Measurements from ENCODE around the gene HMGCS2. TPM values are rescaled to one million over a fixed set of nuclear protein-coding genes. Genes with fewer than 3 reads are reported as not detected.

Gene HMGCS2
- total RNA-seq, 8 experiments from 2014 or later, result 0.38 TPM; not detected in 7

DNA sequence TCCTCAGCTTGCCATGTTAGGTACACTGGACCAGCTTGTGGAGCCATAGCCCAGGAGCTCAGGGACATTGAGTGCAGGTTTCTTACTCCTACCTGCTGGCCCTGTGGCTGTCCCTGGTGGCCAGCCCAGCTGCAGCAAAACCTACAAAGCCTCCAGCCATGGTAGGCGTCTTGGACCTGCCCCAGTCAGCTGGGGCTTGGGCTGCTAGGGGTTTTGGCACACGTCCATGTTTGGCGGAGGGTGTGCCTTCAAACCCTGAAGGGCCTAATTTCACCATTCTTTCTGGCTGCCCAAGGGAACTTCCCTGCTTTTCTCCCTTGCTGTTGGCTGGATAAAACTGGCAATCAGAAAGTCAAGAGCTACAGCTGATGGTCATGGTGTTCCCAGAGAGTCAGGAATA, 25.4 kb downstream of the HMGCS2 start:
- Histone ChIP-seq H3K4me1 (replicated peaks in 1 of 2) (no peaks in the 10 kb centered on the region), H3K27ac (no peak overlapping the region), H3K4me3 (no peak overlapping the region)
- in situ Hi-C loops (cut with MboI; ENCODE audit: low pct_unique_long_range_greater_than_20kb in 2 of 9, low sequenced_read_pairs in 9 of 9, unreplicated experiment in 9 of 9), result no loop called here
- ATAC-seq (replicated peaks in 6 of 8), result peak in 3 of 8 experiments; percentile 49 to 63 (median 50)
- 0 to 100% (median 81%) methylated on average over 1 to 3 of the region's 3 CpGs; no CpG with 5 or more reads in 4 of the 10 experiments for WGBS, 10 experiments

GRCh38 chr1:119742677-119743076, 26.0 kb downstream of the HMGCS2 start:
- H3K4me3 ChIP-seq, result no peak overlapping the region
- WGBS, 10 experiments, result 50 to 100% (median 83%) methylated on average over 1 to 4 of the region's 7 CpGs; no CpG with 5 or more reads in 6 of the 10 experiments
- ATAC-seq (replicated peaks in 6 of 8), result no peak
- no peaks in the 10 kb centered on the region for H3K4me1 ChIP-seq (replicated peaks in 1 of 2)
- in situ Hi-C loops (cut with MboI; ENCODE audit: low pct_unique_long_range_greater_than_20kb in 2 of 9, low sequenced_read_pairs in 9 of 9, unreplicated experiment in 9 of 9), result no loop called here
- no peak overlapping the region for H3K27ac ChIP-seq

DNA sequence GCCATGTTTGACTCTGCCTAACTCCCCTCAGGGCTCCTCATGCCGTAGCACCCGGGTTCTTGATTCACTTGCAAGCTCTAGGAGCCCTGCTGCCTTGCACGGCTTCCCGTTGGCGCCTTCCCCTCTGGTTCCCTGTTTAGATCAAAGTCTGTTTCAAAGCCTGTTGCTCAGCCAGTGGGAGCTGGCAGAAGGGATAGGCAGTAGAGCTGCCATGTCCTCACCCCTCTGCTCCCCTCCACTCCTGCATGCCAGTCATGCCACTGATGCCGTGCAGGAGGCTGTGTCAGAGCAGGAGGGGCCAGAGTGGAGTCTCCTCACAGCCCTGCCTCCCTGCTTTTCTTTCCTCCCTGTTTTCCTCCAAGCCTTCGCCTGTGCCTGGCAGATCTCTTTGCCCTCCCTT, 26.5 kb downstream of the HMGCS2 start:
- 60 to 100% (median 91%) methylated on average over 1 to 7 of the region's 7 CpGs; no CpG with 5 or more reads in 3 of the 10 experiments for WGBS, 10 experiments
- ATAC-seq (replicated peaks in 6 of 8), result no peak
- H3K4me1 ChIP-seq (replicated peaks in 1 of 2), result no peaks in the 10 kb centered on the region
- no peak overlapping the region for H3K4me3 ChIP-seq
- in situ Hi-C loops (cut with MboI; ENCODE audit: low pct_unique_long_range_greater_than_20kb in 2 of 9, low sequenced_read_pairs in 9 of 9, unreplicated experiment in 9 of 9), result no loop called here
- H3K27ac ChIP-seq, result no peak overlapping the region

DNA sequence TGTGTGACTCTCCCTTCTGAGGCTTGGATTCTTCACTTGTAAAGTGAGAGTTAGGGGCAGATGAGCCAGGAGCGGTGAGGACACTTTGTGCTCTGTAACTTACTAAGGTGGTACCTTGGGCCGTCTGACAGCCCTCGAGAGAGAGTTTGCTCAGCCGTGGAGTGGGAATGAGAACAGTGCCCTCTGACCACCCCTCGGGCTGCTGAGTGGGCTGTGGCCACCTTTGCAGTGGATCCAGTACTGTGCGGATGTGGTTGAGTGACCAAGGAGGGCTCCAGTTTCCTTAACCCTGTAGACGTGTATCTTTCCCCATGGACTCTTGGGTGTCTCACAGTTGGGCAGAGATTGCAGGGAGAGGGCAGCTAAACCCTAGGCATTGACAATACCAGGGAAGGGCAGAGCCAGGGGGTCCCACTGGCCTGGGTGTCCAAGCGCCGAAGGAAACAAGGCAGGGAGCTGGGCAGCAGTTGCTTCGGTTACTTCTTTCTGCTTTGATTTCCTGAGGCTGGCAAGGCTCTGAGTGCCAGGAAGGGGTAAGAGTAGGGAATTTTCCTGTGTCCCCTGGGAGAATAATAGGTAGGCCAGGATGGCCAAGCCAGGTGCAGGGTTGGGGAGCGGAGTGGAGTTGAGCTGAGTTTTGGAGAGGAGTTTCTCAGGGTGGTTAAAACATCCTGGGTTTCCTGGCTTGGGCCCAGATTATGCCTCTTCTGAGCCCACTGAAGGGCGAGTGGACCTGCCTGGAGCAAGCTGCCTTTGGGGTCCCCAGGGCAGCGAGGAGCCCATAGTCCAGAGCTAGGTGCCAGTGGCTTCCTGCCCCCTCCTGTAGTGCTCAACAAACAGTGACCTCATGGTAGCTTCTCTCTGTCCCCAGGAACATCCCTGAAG, 27.6 kb downstream of the HMGCS2 start:
- H3K27ac ChIP-seq, result no peak overlapping the region
- WGBS, 10 experiments, result 80 to 100% (median 90%) methylated on average over 1 to 12 of the region's 13 CpGs; no CpG with 5 or more reads in 2 of the 10 experiments

DNA sequence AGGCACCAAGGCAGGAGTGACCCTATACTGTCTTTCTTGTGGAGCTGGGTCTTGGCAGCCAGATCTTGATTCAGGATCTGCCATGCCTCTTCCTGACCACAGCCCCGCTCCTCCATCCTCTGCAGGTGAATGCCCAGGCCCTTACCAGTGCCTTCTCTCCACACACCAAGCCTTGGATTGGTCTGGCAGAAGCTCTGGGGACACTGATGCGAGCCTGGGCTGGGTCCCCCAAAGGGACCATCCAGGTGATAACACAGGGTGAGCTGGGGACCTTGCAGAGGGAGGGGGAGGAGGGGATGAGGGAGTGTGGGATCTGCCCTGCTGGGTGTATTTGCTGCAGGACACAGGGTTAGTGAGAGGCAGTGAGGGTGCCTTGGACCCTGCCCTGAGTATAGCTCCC, 28.4 kb downstream of the HMGCS2 start:
- Histone ChIP-seq H3K4me3 (no peak overlapping the region), H3K27ac (no peak overlapping the region), H3K4me1 (replicated peaks in 1 of 2) (no peaks in the 10 kb centered on the region)
- WGBS, 10 experiments, result 100% methylated on average over 1 to 2 of the region's 2 CpGs; no CpG with 5 or more reads in 7 of the 10 experiments
- in situ Hi-C loops (cut with MboI; ENCODE audit: low pct_unique_long_range_greater_than_20kb in 2 of 9, low sequenced_read_pairs in 9 of 9, unreplicated experiment in 9 of 9), result no loop called here
- no peak for ATAC-seq (replicated peaks in 6 of 8)

More for the DNA sequence above, 27.6 kb downstream of the HMGCS2 start:
- no peaks in the 10 kb centered on the region for H3K4me1 ChIP-seq (replicated peaks in 1 of 2)
- in situ Hi-C loops (cut with MboI; ENCODE audit: low pct_unique_long_range_greater_than_20kb in 2 of 9, low sequenced_read_pairs in 9 of 9, unreplicated experiment in 9 of 9), result no loop called here
- H3K4me3 ChIP-seq, result no peak overlapping the region
- no peak for ATAC-seq (replicated peaks in 6 of 8)

DNA sequence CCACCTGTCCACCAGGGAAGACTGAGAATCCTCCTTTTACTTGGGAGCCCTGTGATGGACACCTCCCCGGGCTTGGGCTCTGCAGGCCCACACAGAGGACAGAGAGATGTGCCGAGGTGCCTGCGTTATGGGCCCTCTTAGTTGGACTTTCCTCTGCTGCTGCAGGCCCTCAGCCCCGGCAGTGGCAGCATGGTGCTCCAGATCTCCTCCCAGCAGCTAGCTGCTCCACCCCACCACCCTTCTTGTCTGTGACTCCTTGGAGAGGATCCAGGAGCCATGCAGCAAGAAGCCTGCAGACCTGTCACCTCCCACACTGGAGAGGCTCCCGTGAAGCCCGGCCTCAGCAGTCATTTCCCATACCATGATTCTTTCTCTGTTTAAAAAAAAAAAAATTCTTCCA, 29.6 kb downstream of the HMGCS2 start:
- ATAC-seq (replicated peaks in 6 of 8), result peak in 2 of 8 experiments; percentile 21 to 51
- Histone ChIP-seq H3K4me1 (replicated peaks in 1 of 2) (no peaks in the 10 kb centered on the region), H3K4me3 (no peak overlapping the region), H3K27ac (no peak overlapping the region)
- WGBS, 10 experiments, result 85 to 99% (median 94%) methylated on average over 3 to 6 of the region's 6 CpGs; no CpG with 5 or more reads in 6 of the 10 experiments
- in situ Hi-C loops (cut with MboI; ENCODE audit: low pct_unique_long_range_greater_than_20kb in 2 of 9, low sequenced_read_pairs in 9 of 9, unreplicated experiment in 9 of 9), result no loop called here

- in situ Hi-C loops (cut with MboI; ENCODE audit: low pct_unique_long_range_greater_than_20kb in 2 of 9, low sequenced_read_pairs in 9 of 9, unreplicated experiment in 9 of 9), result no loop called here
- Histone ChIP-seq H3K4me3 (no peak overlapping the region), H3K27ac (peak overlapping the region in 1 of 2 donors; percentile 32), H3K4me1 (replicated peaks in 1 of 2) (no peaks in the 10 kb centered on the region)
- ATAC-seq (replicated peaks in 6 of 8), result peak in 1 of 8 experiments; percentile 13
- 40 to 100% (median 74%) methylated on average over 1 to 6 of the region's 7 CpGs; no CpG with 5 or more reads in 4 of the 10 experiments for WGBS, 10 experiments
These were observed 30.5 kb downstream of the HMGCS2 start for GRCh38 chr1:119738100-119738720.

DNA sequence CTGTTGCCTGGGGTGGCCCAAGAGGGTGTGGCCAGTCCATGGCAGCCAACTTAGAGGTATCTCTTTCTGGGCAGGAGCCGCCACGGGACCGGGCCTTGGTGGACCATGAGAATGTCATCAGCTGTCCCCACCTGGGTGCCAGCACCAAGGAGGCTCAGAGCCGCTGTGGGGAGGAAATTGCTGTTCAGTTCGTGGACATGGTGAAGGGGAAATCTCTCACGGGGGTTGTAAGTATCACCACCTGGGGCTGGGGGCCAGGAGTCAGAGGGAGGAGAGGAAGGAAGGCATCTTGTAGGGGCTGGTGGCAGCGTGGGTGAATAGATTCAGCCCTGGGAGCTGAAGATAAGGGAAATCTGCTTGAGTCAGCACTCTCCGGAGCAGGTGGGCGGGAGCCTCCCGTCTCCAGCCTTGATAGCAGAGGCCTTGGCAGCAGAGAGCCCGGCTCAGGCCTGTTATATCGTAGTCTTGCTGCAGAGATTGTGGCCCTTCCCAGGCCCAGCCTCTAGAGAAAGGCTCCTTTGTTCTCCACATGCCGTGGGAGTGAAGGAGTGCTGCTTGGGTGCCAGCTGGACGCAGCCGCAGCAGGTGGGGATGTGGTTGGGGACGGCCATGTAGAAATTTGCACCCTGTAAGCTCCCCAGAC, 31.5 kb downstream of the HMGCS2 start:
- H3K27ac ChIP-seq, result peak overlapping the region in 1 of 2 donors; percentile 28
- H3K4me1 ChIP-seq (replicated peaks in 1 of 2), result no peaks in the 10 kb centered on the region
- H3K4me3 ChIP-seq, result no peak overlapping the region
- ATAC-seq (replicated peaks in 6 of 8), result peak in 5 of 8 experiments; percentile 26 to 55 (median 51)
- in situ Hi-C loops (cut with MboI; ENCODE audit: low pct_unique_long_range_greater_than_20kb in 2 of 9, low sequenced_read_pairs in 9 of 9, unreplicated experiment in 9 of 9), result no loop called here
- WGBS, 10 experiments, result 76 to 89% (median 89%) methylated on average over 7 to 12 of the region's 16 CpGs; no CpG with 5 or more reads in 7 of the 10 experiments

DNA sequence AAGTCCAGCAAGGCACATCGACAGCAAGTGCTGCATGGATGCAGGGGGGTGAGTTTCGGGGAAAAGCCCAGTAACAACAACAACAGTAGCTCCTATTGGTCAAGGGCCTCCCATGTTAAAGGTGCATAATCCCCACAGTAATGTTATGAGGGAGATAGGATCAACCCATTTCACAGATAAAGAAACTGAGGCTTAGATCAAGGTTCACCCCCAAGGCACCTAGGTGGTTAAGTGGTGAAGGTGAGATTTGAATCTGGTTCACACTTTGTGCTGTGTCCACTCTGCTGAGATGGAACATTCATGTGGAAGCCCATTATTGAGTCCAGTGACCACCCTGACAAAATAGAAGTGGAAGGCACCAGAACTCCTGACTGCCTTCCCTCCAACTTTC, 32.1 kb downstream of the HMGCS2 start:
- ATAC-seq (replicated peaks in 6 of 8), result no peak
- Histone ChIP-seq H3K4me1 (replicated peaks in 1 of 2) (no peaks in the 10 kb centered on the region), H3K27ac (no peak overlapping the region), H3K4me3 (no peak overlapping the region)
- in situ Hi-C loops (cut with MboI; ENCODE audit: low pct_unique_long_range_greater_than_20kb in 2 of 9, low sequenced_read_pairs in 9 of 9, unreplicated experiment in 9 of 9), result no loop called here
- WGBS, 10 experiments, result 80 to 100% (median 97%) methylated on average over 1 to 2 of the region's 2 CpGs; no CpG with 5 or more reads in 4 of the 10 experiments

GRCh38 chr1:119735217-119735616, 33.5 kb downstream of the HMGCS2 start:
- Histone ChIP-seq H3K4me1 (replicated peaks in 1 of 2) (no peaks in the 10 kb centered on the region), H3K27ac (no peak overlapping the region), H3K4me3 (no peak overlapping the region)
- 20 to 100% (median 96%) methylated on average over 1 to 14 of the region's 14 CpGs; no CpG with 5 or more reads in 2 of the 10 experiments for WGBS, 10 experiments
- ATAC-seq (replicated peaks in 6 of 8), result no peak
- in situ Hi-C loops (cut with MboI; ENCODE audit: low pct_unique_long_range_greater_than_20kb in 2 of 9, low sequenced_read_pairs in 9 of 9, unreplicated experiment in 9 of 9), result no loop called here

GRCh38 chr1:119733754-119734153, 35.0 kb downstream of the HMGCS2 start:
- in situ Hi-C loops (cut with MboI; ENCODE audit: low pct_unique_long_range_greater_than_20kb in 2 of 9, low sequenced_read_pairs in 9 of 9, unreplicated experiment in 9 of 9), result no loop called here
- no peak overlapping the region for H3K4me3 ChIP-seq
- 93 to 100% (median 95%) methylated on average over 2 to 3 of the region's 3 CpGs; no CpG with 5 or more reads in 4 of the 10 experiments for WGBS, 10 experiments

DNA sequence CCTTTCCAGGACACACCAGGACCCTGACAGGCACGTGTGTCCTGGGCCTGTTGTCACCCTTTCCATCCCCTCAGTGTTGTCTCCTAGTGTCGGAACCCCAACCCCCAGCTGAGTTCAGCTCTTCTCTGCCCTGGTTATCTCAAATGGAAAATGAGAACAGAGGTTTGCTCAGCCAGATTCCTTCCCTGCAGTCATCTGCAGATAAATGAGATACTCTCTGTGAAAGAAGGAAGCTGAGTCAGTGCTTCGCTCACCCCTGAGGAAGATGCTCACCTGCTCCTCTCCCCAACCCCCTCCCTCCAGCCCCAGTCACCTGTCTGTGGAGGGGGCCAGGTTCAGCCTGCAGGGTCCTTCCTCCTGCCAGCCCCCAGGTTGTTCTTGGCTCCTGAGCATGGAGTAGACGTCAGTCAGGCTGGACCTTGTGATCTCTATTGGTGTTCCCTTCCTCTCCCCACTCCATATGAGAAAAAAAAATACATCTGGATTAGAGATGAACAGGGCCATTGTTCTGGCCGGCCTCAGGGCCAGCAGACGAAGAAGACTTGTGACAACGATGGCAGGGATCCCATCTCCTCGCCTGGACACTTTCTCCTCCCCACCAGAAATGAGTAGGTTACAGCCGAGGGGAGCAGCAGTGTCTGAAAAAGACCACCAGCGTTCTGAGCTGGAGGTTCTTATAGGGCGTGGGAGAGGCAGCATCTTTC, 36.1 kb downstream of the HMGCS2 start:
- Histone ChIP-seq H3K4me1 (replicated peaks in 1 of 2) (no peaks in the 10 kb centered on the region), H3K27ac (no peak overlapping the region), H3K4me3 (no peak overlapping the region)
- in situ Hi-C loops (cut with MboI; ENCODE audit: low pct_unique_long_range_greater_than_20kb in 2 of 9, low sequenced_read_pairs in 9 of 9, unreplicated experiment in 9 of 9), result no loop called here
- WGBS, 10 experiments, result 65 to 100% (median 84%) methylated on average over 2 to 8 of the region's 11 CpGs
- no peak for ATAC-seq (replicated peaks in 6 of 8)

More at GRCh38 chr1:119733754-119734153, 35.0 kb downstream of the HMGCS2 start:
- no peak overlapping the region for H3K27ac ChIP-seq
- no peaks in the 10 kb centered on the region for H3K4me1 ChIP-seq (replicated peaks in 1 of 2)
- no peak for ATAC-seq (replicated peaks in 6 of 8)
